Tibial nerve (tissue), 4 donors: ENCODE results near the gene MARK4. TPM values are rescaled to one million over a fixed set of nuclear protein-coding genes. Genes with fewer than 3 reads are reported as not detected.

Experiments used
- DNase-seq, 2 donors: peaks; one replicate each; pipeline ENCODE4 v3.0.0-alpha.2; 2019; ENCODE audit warnings: low spot score in 2 of 2
- H3K27ac ChIP-seq, 4 donors: fragments of 200-600 bp; sonication (generic) in 3 of 4; one replicate each; pipeline ENCODE4 v1.5.1; 2017 to 2019; ENCODE audit warnings: mild to moderate bottlenecking in 1 of 4
- H3K27me3 ChIP-seq, 2 donors: fragments of 200-600 bp; sonication (generic) in 1 of 2; one replicate each; pipeline versions ENCODE4 v1.5.1 to v1.6.0; 2017 to 2019
- H3K36me3 ChIP-seq, 3 donors: fragments of 200-600 bp; sonication (generic); one replicate each; pipeline ENCODE4 v1.5.1; 2018 to 2019
- H3K4me1 ChIP-seq, 4 donors: fragments of 200-600 bp; sonication (generic) in 3 of 4; one replicate each; pipeline ENCODE4 v1.5.1; 2017 to 2019
- H3K4me3 ChIP-seq, 4 donors: fragments of 200-600 bp; sonication (generic) in 3 of 4; one replicate each; pipeline ENCODE4 v1.5.1; 2017 to 2019; ENCODE audit warnings: mild to moderate bottlenecking in 1 of 4, moderate library complexity in 1 of 4
- H3K9me3 ChIP-seq, 4 donors: fragments of 200-600 bp; sonication (generic) in 3 of 4; one replicate each; pipeline ENCODE4 v1.5.1; 2017 to 2019
- EP300 ChIP-seq, 2 donors: sonication (generic); formaldehyde crosslinking; IDR thresholded peaks; one replicate each; pipeline ENCODE4 v1.6.1; 2017; ENCODE audit warnings: antibody characterized with exemption in 2 of 2, mild to moderate bottlenecking in 1 of 2
- POLR2A ChIP-seq, 2 donors: fragments of 450-650 bp; IDR thresholded peaks; one replicate each; pipeline ENCODE4 v1.6.1; 2017; ENCODE audit warnings: antibody characterized with exemption in 2 of 2, mild to moderate bottlenecking in 2 of 2, moderate library complexity in 2 of 2
- WGBS, 2 donors: methylation state at CpG; one replicate each; pipeline ENCODE4 v1.1.5; 2018; 5-methylcytosine and 5-hydroxymethylcytosine counted together
- total RNA-seq, 4 donors: library from RNA; depleted of rRNA; stranded (reverse); fragments of >200 nt; gene quantifications; one replicate each; pipeline ENCODE4 v1.1.0, GENCODE V29; 2016
- TF ChIP-seq, protein P1 (sequence below), 5 experiments: fragments of 200-600 bp in 3 of 5; fragments of 450-650 bp in 2 of 5; sonication (generic) in 3 of 5; IDR thresholded peaks; one replicate each; pipeline ENCODE4 v1.5.1; 2016 to 2019; ENCODE audit warnings: antibody characterized with exemption in 5 of 5, mild to moderate bottlenecking in 3 of 5, moderate library complexity in 2 of 5

Gene MARK4
- total RNA-seq, 4 donors from 2014 or later, result 12.1 to 34.8 (median 25.9) TPM

DNA sequence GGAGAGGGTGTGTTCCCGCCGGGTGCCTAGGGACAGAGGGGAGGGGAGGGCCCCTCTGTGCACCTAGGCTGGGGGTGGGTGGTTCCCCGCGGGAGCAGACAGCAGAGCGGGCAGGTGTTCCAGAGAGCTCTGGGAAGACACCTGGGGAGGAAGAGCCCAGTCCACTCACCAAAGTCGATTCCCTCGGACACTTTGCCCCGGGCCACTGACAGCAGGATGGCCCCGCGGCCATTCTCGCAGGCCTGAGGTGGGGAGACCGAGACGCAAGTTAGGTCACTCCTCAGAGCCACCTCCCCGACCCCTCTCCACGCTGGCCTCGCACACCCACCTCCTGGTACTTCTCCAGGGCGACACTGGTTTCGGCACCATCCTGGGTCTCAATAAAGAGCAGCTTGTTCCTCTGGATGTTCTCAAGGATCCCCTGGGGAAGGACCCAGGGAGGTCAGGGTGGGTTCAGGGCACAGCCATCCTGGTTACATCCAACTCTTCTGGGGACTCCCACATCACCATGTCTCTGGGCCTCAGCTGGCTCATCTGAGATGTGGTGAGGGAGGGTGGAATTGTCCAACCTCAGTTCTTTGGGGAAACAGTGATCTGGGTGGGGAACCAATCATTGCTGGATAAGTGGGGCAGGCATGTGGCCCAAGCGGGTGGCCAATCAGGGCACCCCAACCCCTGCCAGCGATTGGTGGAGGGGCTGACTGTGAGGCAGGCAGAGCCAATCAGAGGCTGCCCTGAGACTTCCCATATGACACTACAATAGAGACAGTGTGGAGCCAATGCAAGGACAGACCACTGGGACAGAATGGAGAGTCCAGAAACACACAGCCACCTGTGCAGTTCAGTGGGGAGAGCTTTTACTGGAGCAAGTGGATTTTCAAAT is 102.1 kb downstream of the MARK4 start:
- TF ChIP-seq, protein P1, sequence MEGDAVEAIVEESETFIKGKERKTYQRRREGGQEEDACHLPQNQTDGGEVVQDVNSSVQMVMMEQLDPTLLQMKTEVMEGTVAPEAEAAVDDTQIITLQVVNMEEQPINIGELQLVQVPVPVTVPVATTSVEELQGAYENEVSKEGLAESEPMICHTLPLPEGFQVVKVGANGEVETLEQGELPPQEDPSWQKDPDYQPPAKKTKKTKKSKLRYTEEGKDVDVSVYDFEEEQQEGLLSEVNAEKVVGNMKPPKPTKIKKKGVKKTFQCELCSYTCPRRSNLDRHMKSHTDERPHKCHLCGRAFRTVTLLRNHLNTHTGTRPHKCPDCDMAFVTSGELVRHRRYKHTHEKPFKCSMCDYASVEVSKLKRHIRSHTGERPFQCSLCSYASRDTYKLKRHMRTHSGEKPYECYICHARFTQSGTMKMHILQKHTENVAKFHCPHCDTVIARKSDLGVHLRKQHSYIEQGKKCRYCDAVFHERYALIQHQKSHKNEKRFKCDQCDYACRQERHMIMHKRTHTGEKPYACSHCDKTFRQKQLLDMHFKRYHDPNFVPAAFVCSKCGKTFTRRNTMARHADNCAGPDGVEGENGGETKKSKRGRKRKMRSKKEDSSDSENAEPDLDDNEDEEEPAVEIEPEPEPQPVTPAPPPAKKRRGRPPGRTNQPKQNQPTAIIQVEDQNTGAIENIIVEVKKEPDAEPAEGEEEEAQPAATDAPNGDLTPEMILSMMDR (IDR thresholded peaks at IDR 0.05), result no peak
- TF ChIP-seq EP300 (IDR thresholded peaks at IDR 0.05), result no peak
- no peak for TF ChIP-seq POLR2A (IDR thresholded peaks at IDR 0.05)
- no peaks in the 10 kb centered on the region for H3K27me3 ChIP-seq
- no peaks in the 10 kb centered on the region for H3K4me1 ChIP-seq
- H3K36me3 ChIP-seq, result peaks cover 0 to 80% (median 5%) of the 10 kb centered on the region in 3 donors
- DNase-seq, result no peak
- 87 to 89% methylated on average over 17 to 19 of the region's 20 CpGs for WGBS, 2 donors
- no peak overlapping the region for H3K4me3 ChIP-seq
- H3K9me3 ChIP-seq, result no peaks in the 10 kb centered on the region
- H3K27ac ChIP-seq, result no peak overlapping the region

DNA sequence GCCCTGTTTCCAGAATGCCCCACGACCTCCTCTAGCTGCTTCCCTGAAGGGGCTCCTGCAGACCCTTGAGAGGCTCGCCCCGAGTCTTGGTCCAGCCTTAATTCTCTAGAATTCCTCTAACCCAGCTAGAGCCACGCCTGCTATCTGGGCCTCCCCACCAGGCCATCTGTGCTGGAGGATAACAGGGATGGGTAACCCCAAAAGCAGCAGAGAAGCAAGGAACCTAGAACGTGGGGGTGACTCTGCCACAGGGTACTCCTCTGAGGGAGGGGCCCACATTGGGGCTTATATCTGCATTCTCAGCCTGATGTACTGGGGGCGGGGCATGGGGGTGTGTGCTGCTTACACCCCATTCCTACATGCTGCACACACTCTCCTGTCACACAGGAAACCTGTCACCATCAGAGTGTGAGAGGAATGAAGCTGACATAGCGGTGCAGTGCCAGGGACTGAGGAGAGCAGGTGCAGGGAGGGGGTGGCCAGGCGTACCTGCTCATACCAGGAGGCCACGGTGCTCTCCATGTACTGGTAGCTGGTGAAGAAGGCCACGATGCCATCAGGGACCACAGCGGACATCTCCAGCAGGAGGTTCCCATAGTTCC is 103.3 kb downstream of the MARK4 start:
- DNase-seq, result no peak
- TF ChIP-seq, protein P1 (IDR thresholded peaks at IDR 0.05), result no peak
- TF ChIP-seq EP300 (IDR thresholded peaks at IDR 0.05) (no peak), POLR2A (IDR thresholded peaks at IDR 0.05) (no peak)
- Histone ChIP-seq H3K27ac (no peak overlapping the region), H3K4me3 (no peak overlapping the region), H3K36me3 (peaks cover 0 to 91% (median 5%) of the 10 kb centered on the region in 3 donors), H3K27me3 (no peaks in the 10 kb centered on the region), H3K9me3 (no peaks in the 10 kb centered on the region), H3K4me1 (no peaks in the 10 kb centered on the region)
- 89 to 90% methylated on average over 9 to 11 of the region's 11 CpGs for WGBS, 2 donors

Other genes with a start within 250 kb of the MARK4 start
- gene RELB, start 249.8 kb upstream of the MARK4 start, total RNA-seq, result 10 to 100 TPM in 2 of 4 donors, 1 to 10 TPM in 2; 4.2 to 14.9 (median 9.9) TPM
- gene CLASRP, start 212.2 kb upstream of the MARK4 start, total RNA-seq, result 100 to 1,000 TPM in 2 of 4 donors, 10 to 100 TPM in 2; 72.8 to 109 (median 95.5) TPM
- gene ZNF296, start 174.8 kb upstream of the MARK4 start, total RNA-seq, result 1 to 10 TPM in 3 of 4 donors, not detected in 1; 2.1 to 4.2 (median 2.1) TPM
- gene GEMIN7, start 172.0 kb upstream of the MARK4 start, total RNA-seq, result 10 to 100 TPM in 3 of 4 donors, 1 to 10 TPM in 1; 8.8 to 30.3 (median 21.8) TPM
- 10 to 100 TPM; 22.1 to 44.1 (median 33.5) TPM for gene PPP1R37, start 158.1 kb upstream of the MARK4 start, total RNA-seq
- 1 to 10 TPM in 1 of 4 donors, not detected in 3; 1.2 TPM for gene NKPD1, start 90.3 kb upstream of the MARK4 start, total RNA-seq
- gene TRAPPC6A, start 73.0 kb upstream of the MARK4 start, total RNA-seq, result 10 to 100 TPM; 13.5 to 52.9 (median 29.1) TPM
- 10 to 100 TPM; 12.0 to 42.0 (median 23.7) TPM for gene BLOC1S3, start 72.5 kb upstream of the MARK4 start, total RNA-seq
- gene EXOC3L2, start 5.9 kb upstream of the MARK4 start, total RNA-seq, result 1 to 10 TPM in 3 of 4 donors, under 1 TPM in 1; 0.63 to 3.7 (median 2.3) TPM
- gene CKM, start 71.6 kb downstream of the MARK4 start, total RNA-seq, result 1 to 10 TPM in 1 of 4 donors, under 1 TPM in 1, not detected in 2; 0.30 to 1.3 TPM
- not detected for gene KLC3, start 89.5 kb downstream of the MARK4 start, total RNA-seq
- gene ERCC2, start 119.3 kb downstream of the MARK4 start, total RNA-seq, result 10 to 100 TPM in 3 of 4 donors, 1 to 10 TPM in 1; 9.4 to 19.5 (median 17.6) TPM
- gene PPP1R13L, start 153.8 kb downstream of the MARK4 start, total RNA-seq, result 10 to 100 TPM; 10.0 to 27.9 (median 17.1) TPM
- gene POLR1G, start 155.4 kb downstream of the MARK4 start, total RNA-seq, result 10 to 100 TPM in 1 of 4 donors, 1 to 10 TPM in 3; 2.2 to 10.8 (median 6.2) TPM
- gene ERCC1, start 172.6 kb downstream of the MARK4 start, total RNA-seq, result 100 to 1,000 TPM in 2 of 4 donors, 10 to 100 TPM in 2; 95.5 to 161 (median 99.2) TPM
- 1 to 10 TPM in 2 of 4 donors, under 1 TPM in 2; 0.60 to 4.9 (median 1.8) TPM for gene FOSB, start 216.7 kb downstream of the MARK4 start, total RNA-seq
- 1 to 10 TPM; 1.5 to 5.9 (median 3.5) TPM for gene RTN2, start 245.8 kb downstream of the MARK4 start, total RNA-seq
- gene PPM1N, start 247.2 kb downstream of the MARK4 start, total RNA-seq, result 1 to 10 TPM in 1 of 4 donors, under 1 TPM in 2, not detected in 1; 0.39 to 5.0 (median 0.60) TPM